GM18870 (cell line): ENCODE data around the gene DAP.

Source experiments
- ATAC-seq: cut with Tn5 transposase; IDR thresholded peaks from one replicate; pipeline ENCODE4 v1.9.1; 2021; ENCODE audit warnings: moderate library complexity; ENCODE audit not compliant: unreplicated experiment

The DAP gene

GRCh38 chr5:10761933-10762775 lies 1.1 kb upstream of the DAP start:
- ATAC-seq = no peak

GRCh38 chr5:10760921-10761184 lies 181 bp downstream of the DAP start:
- no peak for ATAC-seq

DNA sequence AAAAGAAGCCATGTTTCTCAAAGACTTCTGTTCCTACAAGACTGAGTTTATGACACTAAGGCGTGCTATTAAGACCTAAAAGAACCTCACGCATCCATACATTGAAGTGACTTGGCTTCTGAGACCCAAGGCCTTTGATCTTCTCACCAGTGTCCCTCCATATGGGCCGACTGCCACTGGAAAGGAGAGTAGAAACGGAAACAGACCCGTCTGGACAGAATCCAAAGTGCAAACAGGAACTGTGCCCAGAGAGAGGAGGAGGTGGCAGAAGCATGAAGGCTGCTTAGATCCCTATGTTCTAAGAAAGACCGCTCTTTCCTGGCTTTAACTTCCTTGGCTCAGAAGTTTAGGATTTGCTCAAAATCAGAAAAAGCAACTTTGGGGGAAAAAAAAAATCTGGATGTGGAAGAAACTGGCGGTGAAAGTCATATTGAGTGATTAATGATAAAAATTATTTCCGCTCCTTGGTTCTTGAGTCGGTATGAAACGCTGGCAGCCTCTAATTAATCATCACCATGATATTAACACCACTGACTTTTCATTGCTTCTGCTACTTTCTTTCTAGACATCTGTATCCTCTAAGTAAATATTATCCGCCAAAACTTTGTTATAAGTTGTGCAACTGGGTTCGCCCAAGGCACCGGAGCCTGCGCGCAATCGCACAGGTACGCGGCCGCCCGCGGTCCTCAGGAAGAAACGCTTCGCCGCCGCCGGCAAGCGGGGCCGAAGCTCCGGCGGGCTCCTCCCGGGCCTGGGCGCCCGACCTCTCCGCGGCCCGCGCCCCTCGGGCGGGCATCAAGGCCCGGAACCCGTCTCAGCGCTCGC lies 726 bp downstream of the DAP start:
- peak; percentile 6 for ATAC-seq

GRCh38 chr5:10759111-10759510 lies 1.9 kb downstream of the DAP start:
- ATAC-seq = no peak

DNA sequence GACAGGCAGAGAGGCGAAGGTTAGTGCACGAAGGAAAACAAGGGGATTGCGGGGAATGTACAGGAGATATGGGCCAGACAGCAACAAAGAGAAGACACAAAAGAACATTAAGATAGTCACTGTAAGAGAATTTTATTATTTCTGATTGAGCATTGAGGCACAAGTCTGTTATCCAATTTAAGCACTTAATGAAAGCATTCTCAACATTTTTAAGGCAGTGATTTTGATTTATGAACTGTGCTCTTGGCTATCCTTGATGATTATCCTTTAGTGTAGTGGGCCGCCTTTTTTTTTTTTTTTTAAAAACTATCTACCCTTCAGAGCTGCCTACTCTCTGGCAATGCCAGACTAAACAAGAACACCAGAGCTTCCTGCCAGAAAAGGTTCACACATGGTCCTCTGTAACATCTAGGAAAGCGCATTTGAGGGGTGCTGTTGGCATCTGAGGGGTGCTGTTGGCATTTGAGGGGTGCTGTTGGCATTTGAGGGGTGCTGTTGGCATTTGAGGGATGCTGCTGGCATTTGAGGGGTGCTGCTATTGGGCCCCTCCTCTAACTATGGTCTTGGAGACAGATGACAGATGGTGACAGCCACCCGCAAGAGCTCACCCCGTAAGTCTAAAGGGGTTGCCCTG lies 3.0 kb downstream of the DAP start:
- no peak for ATAC-seq

GRCh38 chr5:10757043-10757442 lies 4.0 kb downstream of the DAP start:
- no peak for ATAC-seq

DNA sequence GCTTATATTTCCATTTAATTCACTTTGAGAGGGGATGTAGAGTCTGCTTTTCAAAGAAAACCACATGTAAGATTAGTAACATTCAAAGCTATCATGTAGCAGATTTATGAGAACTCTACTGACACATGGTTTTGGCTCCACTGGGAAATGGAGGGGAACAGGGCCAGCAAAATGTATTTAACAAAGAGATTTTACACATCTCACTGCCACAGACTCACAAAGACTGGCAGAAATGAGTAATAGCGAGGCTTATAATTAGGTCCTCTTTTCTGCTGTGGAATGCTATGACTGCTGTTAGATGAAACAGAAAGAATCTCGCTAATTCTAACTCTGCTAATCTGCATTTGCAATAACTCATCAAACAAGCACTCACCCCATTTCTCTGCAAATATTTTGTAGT lies 4.5 kb downstream of the DAP start:
- ATAC-seq = peak; percentile 46

- no peak for ATAC-seq
Observed at GRCh38 chr5:10753178-10753577, 7.9 kb downstream of the DAP start.

DNA sequence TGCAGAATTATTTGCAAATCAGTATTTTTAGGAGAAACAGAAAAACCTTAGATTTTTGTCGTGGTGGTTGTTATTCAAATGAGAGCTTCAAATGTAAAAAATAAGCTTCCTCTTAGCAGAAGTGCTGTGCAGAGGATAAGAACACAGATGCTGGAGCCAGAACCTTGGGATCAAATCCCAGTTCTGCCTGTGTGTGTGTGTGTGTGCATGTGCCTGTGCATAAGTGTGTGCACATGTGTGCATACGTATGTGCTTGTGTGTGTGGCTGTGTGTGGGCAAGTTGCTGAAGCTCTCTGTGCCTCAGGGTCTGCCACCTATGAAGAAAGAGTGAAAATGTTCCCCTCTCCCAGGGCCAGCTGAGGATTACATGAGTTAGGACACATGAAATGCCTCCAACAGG lies 8.6 kb downstream of the DAP start:
- ATAC-seq = no peak

DNA sequence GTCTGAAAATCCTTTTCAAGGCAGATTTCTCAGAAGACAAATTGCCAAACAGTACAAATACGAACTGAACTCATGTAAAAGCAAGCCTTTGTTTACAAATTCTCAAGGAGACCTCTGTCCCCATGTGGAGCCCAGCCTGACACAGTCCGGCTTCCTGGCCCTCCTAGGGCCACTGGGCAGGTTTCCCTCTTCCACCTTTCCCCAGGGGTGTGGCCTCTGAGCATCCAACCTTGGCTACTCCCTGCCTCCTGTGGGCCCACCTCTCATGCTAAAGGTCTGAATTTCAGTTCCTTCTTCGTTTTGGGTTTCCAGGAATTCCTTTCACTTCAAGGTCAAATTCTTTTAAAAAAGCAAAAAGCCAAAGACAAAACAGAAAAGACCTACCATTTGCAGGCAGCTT lies 10.1 kb downstream of the DAP start:
- no peak for ATAC-seq

DNA sequence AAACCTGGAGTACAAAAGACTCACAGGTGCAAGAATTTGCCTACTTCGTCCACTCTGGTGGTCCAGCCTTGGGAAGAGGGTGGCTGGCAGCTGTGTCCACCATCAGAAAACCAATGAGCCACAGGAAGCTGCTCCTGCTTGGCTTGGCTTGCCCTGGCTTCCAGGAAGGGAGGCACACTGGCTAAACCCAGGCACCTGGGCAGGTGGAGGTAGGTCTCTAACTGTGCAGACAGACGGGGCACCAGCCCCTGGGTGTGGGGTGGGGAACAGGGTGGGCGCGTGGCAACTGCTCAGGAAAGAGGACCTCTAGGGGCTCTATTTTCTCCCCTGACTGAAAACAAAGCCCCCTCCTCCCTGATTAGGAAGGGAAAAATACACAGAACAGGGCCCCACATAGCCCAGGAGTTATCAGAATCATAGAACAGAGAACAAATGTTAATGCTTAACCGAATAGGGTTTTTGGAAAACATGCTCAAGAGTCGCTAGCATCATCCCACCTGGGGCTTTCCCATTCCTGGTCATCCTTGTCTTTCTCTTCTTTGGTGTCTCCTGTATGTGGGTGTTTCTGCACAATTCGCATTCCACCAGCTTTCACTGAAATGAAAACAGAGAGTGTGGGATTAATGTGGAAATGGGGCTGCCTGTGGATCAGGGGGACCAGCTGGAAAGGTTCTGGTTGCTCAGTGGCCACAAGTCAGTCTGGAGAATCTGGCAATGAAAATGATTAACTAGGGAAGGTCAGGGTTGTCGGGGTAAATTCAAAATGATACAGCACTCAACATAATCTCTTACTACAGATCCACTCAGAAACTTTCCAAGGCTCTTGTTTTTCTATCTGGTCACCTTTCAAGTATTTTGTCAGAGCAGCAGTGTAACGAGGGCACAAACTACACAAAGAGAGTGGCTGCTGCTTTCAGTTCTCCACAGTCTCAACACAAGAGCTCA lies 13.1 kb downstream of the DAP start:
- peak; percentile 61 for ATAC-seq

GRCh38 chr5:10746711-10747110 lies 14.3 kb downstream of the DAP start:
- no peak for ATAC-seq

DNA sequence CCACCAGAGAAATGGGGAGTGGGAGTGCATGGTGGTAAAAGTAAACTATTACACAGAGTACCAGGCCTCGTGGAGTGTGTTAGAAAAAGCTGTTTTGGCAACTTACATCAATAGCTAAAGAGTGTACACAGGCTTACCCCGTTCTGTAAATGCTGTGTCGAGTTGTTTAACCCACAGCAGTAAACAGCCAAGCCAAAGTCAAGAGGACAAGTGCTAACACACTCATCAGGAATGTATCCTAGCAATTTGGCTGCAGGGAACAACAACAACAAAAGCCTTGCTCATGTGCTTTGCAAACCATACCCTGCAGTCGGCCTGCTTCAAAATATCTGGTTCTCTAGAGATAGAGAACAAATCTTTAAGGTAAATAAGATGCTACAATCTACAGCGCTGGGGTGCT lies 15.9 kb downstream of the DAP start:
- no peak for ATAC-seq

DNA sequence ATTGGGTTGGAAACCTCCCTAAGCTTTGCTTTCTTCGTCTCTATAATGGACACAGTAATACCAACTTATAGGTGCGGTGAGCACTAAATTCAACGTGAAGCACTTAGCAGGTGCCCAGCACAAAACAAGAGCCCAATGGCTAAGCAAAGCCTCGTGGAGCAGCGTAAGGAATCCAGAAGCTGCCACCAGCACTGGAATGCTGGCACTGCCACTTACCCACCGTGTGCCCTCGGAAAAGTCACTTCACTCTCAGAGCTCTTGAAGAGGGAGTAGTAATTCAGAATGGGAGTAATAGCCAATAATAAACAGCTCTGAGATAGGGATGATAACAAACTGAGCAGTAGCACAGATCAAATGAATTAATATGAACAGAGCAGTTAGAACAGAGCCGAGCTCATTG lies 16.4 kb downstream of the DAP start:
- no peak for ATAC-seq

- ATAC-seq = no peak
Observed at GRCh38 chr5:10743951-10744350, 17.1 kb downstream of the DAP start.

GRCh38 chr5:10743526-10743925 lies 17.5 kb downstream of the DAP start:
- ATAC-seq = no peak

DNA sequence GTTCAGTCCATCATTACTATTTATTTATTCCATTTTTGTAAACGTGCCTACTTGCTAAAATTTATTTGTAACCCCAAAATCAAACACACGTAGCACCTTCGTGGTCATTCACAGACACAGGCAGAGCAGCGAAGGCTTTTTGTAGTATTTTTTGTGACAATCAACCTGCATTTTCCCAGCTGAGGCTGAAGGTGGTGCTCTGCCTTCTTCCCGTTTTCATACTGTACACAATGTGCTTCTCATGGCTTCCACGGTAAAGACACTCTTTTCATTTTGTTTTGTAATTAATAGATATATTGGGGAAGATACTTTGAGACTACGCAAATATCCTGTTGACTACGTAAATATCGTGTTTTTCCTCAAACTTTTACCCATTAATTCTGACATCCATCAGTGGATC lies 19.4 kb downstream of the DAP start:
- no peak for ATAC-seq

- no peak for ATAC-seq
Observed at GRCh38 chr5:10740384-10740783, 20.6 kb downstream of the DAP start.

GRCh38 chr5:10737880-10738279 lies 23.2 kb downstream of the DAP start:
- no peak for ATAC-seq

DNA sequence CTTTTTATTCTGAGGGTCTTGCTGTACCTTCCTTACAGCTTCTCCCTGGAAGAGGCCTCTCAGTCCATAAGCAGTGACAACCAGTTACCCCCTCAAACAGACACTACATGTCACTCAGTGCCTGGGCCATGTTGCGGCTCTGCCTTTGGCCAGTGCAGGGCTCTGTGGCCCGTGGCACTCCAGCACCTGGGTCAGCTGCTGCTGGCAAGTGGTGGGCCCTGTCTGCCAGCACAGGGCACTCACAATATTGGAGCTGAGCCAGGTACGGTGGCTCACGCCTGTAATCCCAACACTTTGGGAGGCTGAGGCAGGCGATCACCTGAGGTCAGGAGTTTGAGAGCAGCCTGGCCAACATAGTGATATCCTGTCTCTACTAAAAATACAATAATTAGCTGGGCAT lies 24.2 kb downstream of the DAP start:
- ATAC-seq = no peak

- ATAC-seq = no peak
Observed at GRCh38 chr5:10736354-10736753, 24.7 kb downstream of the DAP start.
